WI38 (cell line): ENCODE measurements around the gene C1orf198.

Experiments
- H3K4me3 ChIP-seq: 2 replicates; pipeline ENCODE4 v1.5.1; 2011; ENCODE audit warnings: low read depth, mild to moderate bottlenecking, control low read depth, low read length
- TF ChIP-seq, protein P1 (sequence below): IDR thresholded peaks from 2 replicates; pipeline ENCODE4 v1.5.1; 2012; ENCODE audit warnings: low read depth, mild to moderate bottlenecking, control low read depth, low read length

Gene C1orf198

DNA sequence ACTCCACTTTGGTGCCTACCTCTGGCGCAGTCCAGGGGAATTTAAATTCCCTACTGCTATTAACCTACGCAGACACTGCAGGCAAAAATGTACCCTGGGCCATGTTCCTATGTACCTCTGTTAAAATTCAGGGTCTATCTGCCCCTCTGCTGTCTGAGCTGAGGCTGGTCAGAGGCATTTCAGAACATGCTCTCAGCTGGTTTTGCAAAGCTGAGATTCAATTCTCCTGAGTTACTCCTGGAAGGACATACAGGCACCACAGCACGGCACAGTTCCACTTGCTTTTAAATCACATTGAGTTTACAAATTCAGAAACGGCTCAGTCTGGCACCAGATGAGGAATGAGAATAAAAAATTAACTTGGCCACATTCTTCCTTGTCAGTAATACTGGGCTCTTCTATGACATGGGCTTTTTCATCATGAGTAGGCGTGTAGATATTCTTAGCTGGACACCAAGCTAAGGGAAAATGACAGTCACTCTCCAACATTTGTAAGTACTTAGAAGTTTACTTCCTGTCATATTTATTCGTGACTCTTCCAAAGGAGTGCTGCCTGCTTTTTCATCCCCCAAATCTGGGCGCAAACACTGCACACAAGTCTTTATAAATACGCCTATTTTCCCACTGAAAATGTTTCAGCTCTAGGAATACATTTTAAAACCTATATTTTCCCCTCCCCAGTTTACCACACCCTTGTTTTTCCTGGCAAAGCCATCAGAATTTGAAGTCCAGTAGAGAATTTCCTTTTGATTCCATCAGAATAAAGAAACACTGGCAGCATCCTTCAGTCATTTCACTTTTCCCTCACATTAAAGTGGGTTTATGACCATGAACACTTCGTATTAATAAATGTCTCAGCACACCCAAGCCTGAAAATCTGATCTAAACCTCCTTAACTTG is 1.9 kb downstream of the C1orf198 start:
- TF ChIP-seq, protein P1, sequence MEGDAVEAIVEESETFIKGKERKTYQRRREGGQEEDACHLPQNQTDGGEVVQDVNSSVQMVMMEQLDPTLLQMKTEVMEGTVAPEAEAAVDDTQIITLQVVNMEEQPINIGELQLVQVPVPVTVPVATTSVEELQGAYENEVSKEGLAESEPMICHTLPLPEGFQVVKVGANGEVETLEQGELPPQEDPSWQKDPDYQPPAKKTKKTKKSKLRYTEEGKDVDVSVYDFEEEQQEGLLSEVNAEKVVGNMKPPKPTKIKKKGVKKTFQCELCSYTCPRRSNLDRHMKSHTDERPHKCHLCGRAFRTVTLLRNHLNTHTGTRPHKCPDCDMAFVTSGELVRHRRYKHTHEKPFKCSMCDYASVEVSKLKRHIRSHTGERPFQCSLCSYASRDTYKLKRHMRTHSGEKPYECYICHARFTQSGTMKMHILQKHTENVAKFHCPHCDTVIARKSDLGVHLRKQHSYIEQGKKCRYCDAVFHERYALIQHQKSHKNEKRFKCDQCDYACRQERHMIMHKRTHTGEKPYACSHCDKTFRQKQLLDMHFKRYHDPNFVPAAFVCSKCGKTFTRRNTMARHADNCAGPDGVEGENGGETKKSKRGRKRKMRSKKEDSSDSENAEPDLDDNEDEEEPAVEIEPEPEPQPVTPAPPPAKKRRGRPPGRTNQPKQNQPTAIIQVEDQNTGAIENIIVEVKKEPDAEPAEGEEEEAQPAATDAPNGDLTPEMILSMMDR: no peak
- H3K4me3 ChIP-seq: peak overlapping the region; percentile 76

- peak overlapping the region; percentile 0; the same call in 1 of the 2 replicates for H3K4me3 ChIP-seq
Observed at GRCh38 chr1:230865062-230865817, 3.1 kb downstream of the C1orf198 start.

GRCh38 chr1:230864441-230864840 is 3.9 kb downstream of the C1orf198 start:
- TF ChIP-seq, protein P1: no peak
- H3K4me3 ChIP-seq: 0 out of 2 replicates have a peak overlapping the region, but pooled peaks have one; percentile 11

More at GRCh38 chr1:230865062-230865817, 3.1 kb downstream of the C1orf198 start:
- TF ChIP-seq, protein P1: no peak

GRCh38 chr1:230863449-230863848 is 4.9 kb downstream of the C1orf198 start:
- TF ChIP-seq, protein P1: no peak
- no peak overlapping the region for H3K4me3 ChIP-seq

DNA sequence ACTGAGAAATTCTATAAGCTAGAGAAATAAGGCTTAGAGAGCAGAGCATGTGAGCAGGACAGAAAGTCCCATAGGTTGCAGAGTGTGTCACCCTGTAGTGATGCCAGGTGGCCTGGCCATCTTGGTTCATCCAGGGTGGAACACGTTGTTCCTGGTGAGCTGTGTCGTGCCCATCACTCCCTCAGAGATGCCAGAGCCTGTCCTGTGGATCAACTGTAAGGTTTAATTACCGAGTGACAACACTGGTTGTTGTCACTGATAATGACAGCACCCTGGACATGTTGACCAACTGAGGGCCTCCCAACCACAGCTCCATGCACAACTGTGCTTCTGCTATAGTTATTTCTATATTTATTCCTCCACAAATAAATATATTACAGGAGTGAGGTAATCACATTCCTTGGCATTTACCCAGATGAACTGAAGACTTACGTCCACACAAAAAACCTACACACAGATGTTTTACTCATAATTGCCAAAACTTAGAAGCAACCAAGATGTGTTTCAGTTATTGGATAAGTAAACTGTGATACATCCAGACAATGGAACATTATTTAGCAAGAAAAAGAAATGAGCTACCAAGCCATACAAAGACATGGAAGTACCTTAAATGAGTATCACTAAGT is 6.2 kb downstream of the C1orf198 start:
- no peak overlapping the region for H3K4me3 ChIP-seq
- TF ChIP-seq, protein P1: no peak

DNA sequence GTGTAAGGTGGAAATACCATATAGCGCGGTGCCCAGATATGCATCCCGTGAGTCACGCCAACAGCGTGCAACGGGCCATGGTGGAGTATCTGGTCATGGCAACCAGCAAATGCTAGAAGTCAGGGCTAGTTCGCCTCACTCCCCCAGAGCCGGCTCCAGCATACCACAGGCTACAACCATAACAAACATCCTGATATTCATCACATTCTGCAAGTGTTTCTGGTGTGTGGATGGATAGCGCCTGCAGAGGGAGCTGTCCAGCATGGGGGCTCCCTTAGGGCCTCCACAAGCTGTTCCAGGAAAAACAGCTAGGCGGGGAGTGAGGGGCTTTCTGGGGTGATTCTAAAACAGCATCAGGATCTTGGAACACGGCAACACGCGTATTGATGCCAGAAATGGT is 6.8 kb downstream of the C1orf198 start:
- no peak overlapping the region for H3K4me3 ChIP-seq
- TF ChIP-seq, protein P1: 0 out of 2 replicates have a peak, but pooled peaks have one; percentile 11
